Epidermal melanocyte (primary cell): ENCODE results near the gene LRRK1.

Experiments
- DNase-seq: peaks from one replicate; pipeline ENCODE4 v3.0.0; 2011; ENCODE audit warnings: low spot score; ENCODE audit not compliant: insufficient read length

LRRK1 gene

DNA sequence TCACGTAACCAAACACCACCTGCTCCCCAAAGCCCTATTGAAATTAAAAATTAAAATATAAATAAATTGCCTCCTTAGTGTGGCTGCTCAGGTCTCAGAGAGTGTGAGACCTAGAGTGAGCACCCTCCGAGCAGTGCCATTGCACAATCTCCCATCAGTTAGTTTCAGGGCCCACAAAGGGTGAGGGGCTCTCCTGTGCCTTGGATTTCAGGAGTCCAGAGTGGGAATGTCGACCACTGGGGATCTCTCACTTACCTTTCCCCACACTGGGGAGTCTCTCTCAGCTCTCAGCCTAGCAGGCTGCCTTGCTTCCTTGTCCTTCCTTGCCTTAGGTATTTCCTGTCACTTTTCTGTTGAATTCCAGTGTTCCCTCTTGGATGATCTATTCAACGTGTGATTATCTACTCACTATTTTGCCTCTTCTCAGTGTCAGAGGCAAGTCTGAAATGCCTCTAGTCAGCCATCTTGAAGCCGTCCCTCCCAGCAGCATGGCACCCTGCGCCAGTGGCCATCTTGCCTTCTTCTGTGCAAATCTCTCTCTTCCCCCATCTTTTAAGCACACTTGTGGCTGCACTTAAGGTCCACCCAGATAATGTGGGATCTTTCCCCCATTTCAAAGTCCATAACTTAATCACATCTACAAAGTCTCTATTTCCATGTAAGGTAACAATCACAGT, 119.3 kb downstream of the LRRK1 start:
- DNase-seq, result no peak

DNA sequence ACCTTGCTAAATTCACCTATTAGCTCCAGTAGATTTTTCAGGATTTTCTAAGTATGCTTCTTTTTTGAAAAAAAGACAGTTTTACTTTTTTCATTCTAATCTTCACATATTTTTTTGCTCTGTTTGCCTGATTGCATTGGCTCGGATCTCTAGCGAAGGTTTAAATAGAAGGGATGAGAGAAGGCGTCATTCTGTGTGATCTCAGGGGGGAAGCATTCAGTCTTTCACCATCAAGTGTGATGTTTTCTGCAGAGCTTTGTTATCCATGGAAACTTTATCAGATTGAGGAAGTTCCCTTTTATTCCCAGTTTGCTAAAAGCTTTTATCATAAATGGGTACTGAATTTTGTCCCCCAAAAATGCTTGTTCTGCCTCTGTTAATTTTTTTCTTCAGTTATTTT, 120.3 kb downstream of the LRRK1 start:
- DNase-seq, result no peak

- no peak for DNase-seq
Observed at GRCh38 chr15:101042320-101042719, 123.2 kb downstream of the LRRK1 start.

DNA sequence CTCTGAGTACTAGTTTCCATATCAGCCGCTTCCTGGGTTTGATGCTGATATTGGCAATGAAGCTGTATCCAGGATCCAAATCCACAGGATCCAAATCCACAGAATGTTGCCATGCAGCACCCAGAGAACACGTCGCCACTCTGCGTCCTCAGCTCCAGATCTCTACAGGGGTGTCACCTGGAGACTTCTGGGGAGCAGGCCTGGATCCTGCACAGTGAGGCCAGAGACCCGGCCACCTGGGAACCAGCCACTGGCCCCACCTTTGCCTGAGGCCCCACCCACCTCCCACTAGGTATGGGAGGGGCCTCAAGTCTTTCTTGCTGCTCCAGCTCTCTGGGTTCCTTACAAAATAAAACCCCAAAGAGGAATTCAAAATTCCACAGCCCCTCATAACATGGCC, 123.9 kb downstream of the LRRK1 start:
- no peak for DNase-seq

DNA sequence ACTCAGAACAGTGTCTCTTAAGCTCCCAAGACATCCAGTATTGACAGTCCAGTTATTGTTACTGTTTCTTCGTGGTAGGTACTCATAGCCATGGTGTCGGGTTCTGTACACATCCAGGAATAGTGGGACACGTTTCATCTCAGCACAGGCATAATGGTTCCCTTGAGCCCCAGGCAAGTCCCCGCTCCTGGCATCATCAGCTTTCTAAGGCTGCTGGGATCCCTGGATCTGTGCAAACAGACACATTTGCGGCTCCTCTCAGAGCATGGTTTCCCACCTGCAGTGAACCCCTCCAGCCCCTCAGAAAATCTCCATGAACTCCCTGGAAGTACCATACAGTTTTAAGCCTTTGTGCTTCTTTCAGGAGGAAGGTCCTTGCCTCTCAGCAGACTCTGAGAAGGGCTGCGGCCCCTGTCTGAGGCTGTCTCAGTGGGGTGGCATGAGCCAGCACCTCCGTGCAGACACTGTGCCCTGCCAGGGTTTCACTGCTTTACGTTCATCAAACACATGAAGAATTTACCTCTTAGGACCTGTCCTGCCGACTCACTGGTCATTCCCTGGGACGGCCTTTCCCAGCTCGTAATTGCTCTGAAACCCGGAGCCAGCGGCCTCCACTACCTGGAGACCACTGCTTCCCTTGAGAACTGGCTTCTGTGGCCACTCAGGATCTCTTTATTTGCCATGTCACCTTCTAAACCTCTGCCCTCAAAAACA, 124.9 kb downstream of the LRRK1 start:
- DNase-seq, result no peak

- no peak for DNase-seq
Observed at GRCh38 chr15:101044625-101045235, 125.6 kb downstream of the LRRK1 start.

DNA sequence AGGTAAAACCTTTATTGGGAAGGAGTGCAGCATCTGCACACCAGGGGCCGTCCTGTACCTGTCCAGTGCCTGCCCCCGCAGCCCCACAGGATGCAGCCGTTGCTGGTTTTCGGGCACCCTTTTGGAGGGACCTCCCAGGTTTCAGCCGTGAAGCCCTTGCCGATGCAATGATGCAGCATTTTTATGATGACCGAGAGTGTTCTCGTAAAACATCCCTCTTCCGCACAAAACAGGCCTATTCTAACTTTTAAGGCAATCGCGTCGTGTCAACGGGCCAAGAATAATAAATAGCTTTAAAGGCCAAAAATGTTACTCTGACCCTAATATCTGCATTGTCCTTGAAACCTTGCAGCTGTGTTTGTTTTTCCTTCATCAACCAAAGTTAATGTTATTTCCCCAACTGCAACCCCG, 126.1 kb downstream of the LRRK1 start:
- no peak for DNase-seq

DNA sequence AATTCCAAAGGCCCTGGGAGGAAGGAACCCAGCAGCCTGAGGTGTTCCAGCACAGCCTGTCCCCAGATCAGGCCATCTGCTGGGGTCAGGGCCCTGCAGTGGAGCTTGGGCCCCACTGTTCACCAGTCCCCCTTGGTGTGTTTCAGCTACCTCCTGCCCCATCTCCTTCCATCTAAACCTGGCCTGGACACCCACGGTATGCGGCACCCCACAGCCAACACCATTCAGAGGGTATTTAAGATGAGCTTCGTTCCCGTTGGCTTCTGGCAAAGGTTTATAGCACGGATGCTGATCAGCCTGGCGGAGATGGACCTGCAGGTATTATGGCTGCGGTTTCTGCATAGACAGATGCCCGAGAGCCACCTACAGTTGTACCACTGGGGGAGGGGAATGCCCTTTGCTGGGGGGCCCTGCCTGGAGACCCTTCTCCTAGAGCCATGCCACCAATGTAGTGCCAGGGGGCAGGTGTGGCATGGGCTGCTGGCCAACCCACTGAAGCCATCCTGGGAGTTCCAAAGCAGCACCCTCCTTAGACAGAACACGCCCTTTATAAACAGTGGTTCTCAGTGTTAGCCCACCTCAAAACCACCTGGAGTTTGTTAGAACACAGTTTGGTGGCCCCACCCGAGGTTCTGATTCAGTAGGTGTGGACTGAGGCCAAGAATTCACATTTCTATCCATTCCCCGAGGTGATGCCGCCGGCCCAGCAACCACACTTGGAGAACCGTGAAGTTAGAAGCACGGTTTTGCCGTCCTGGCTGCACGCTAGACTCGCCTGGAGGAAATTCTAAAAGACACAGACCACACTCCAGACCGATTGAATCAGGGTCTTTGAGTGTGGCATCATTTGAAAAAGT, 126.9 kb downstream of the LRRK1 start:
- no peak for DNase-seq

DNA sequence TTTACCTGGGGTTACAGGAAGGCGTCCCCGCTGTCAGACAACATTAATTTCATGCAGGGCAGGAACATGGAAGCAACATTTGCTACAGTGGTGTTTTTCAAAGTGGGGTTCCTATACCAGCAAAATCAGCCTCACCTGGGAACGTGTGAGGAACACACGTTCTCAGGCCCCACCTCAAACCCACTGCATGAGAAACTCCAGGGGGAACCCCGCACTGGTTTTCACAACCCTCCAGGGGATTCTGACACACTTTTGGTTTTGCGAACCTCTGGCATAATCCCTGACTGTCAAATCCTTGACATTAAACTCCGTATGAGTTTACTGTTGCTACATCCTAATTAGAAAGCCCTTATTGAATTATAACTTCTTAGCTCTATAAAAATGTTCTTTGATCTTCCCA, 127.7 kb downstream of the LRRK1 start:
- no peak for DNase-seq

- DNase-seq, result no peak
Observed at GRCh38 chr15:101047301-101047781, 128.2 kb downstream of the LRRK1 start.

- DNase-seq, result no peak
Observed at GRCh38 chr15:101048176-101048575, 129.0 kb downstream of the LRRK1 start.

- DNase-seq, result no peak
Observed at GRCh38 chr15:101048581-101049030, 129.4 kb downstream of the LRRK1 start.

GRCh38 chr15:101049282-101049681, 130.1 kb downstream of the LRRK1 start:
- no peak for DNase-seq

GRCh38 chr15:101049856-101050622, 130.9 kb downstream of the LRRK1 start:
- DNase-seq, result no peak

GRCh38 chr15:101050623-101051290, 131.6 kb downstream of the LRRK1 start:
- DNase-seq, result no peak

GRCh38 chr15:101051291-101052030, 132.3 kb downstream of the LRRK1 start:
- DNase-seq, result no peak

DNA sequence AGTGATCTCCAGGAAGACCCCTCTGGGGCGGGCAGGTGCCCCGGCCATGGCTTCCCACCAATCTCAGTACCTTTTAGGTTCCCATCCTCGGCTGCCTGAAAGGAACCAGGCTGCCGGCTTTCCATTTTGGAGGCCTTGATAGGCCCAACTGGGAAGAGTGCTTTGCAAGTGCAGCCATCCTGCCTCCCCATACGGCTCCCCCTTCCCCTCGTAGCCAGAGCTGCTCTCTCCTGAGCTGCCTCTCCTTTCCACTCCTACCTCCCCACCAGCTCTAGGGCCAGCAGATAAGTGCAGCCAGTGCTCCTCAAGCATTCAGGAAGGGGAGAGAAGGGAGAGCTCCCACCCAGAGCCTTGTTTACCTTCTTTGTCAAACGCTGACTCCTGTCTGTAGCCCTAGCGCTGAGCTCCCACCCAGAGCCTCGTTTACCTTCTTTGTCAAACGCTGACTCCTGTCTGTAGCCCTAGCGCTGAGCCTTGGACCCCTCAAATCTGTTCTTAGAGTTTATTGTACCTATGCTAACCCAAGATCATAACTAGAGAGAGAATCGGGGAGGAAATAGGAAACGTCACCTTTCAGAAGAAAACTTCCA, 133.0 kb downstream of the LRRK1 start:
- DNase-seq, result no peak

GRCh38 chr15:101052681-101053121, 133.5 kb downstream of the LRRK1 start:
- DNase-seq, result no peak

GRCh38 chr15:101053261-101053660, 134.1 kb downstream of the LRRK1 start:
- DNase-seq, result no peak
